Hypothalamus (tissue), 51 donors: ENCODE results near the gene PTGIR.
"Not testable (repeated sequence)": the region's sequence is repeated elsewhere in the genome, so short reads cannot be mapped to it uniquely, and the experiment has no call there.

Source experiments
- DNase-seq, 51 donors: peaks; one replicate each; lab custom pipeline; 2025; lab: John Stamatoyannopoulos, UW

PTGIR gene

GRCh38 chr19:46639358-46640182 lies 14.7 kb upstream of the PTGIR start:
- peak in 11 of 51 donors; percentile 14 to 49 (median 21) for DNase-seq

- peak in 3 of 51 donors; percentile 19 to 23 (median 22) for DNase-seq
These were observed 12.3 kb upstream of the PTGIR start for GRCh38 chr19:46637224-46637623.

- DNase-seq, result peak in 6 of 51 donors; percentile 8 to 33 (median 16)
These were observed 11.3 kb upstream of the PTGIR start, which contains the start of gene GNG8 for GRCh38 chr19:46635920-46636761. GNG8 (minus strand) TSS chr19:46636202; CDS start chr19:46634682, 1,520 bp downstream.

- DNase-seq, result no peak
These were observed 9.8 kb upstream of the PTGIR start for GRCh38 chr19:46634656-46635218.

- peak in 49 of 51 donors; percentile 8 to 93 (median 62) for DNase-seq
These were observed 9.3 kb upstream of the PTGIR start for GRCh38 chr19:46634045-46634655.

GRCh38 chr19:46633130-46633529 lies 8.2 kb upstream of the PTGIR start:
- DNase-seq, result no peak

- peak in 1 of 51 donors; percentile 60 for DNase-seq
These were observed 6.6 kb upstream of the PTGIR start for GRCh38 chr19:46631481-46631880.

- no peak for DNase-seq
These were observed 5.8 kb upstream of the PTGIR start for GRCh38 chr19:46630586-46631205.

GRCh38 chr19:46629546-46630025 lies 4.7 kb upstream of the PTGIR start:
- no peak for DNase-seq

- DNase-seq, result not testable (repeated sequence)
These were observed 4.1 kb upstream of the PTGIR start for GRCh38 chr19:46628970-46629369.

- DNase-seq, result no peak
These were observed 1.6 kb upstream of the PTGIR start for GRCh38 chr19:46626446-46626845.

GRCh38 chr19:46625731-46626130 lies 842 bp upstream of the PTGIR start:
- no peak for DNase-seq

- DNase-seq, result no peak
These were observed 880 bp downstream of the PTGIR start for GRCh38 chr19:46623915-46624502.

GRCh38 chr19:46622118-46622446 lies 2.8 kb downstream of the PTGIR start:
- no peak for DNase-seq

GRCh38 chr19:46621191-46622117 lies 3.4 kb downstream of the PTGIR start:
- no peak for DNase-seq

- no peak for DNase-seq
These were observed 4.2 kb downstream of the PTGIR start for GRCh38 chr19:46620716-46621115.

GRCh38 chr19:46620267-46620666 lies 4.6 kb downstream of the PTGIR start:
- no peak for DNase-seq

- no peak for DNase-seq
These were observed 6.1 kb downstream of the PTGIR start for GRCh38 chr19:46618670-46619231.
